AG09319 (cell line): ENCODE measurements around the gene ELF4.

Experiments
- DNase-seq: peaks from one replicate; pipeline ENCODE4 v3.0.0-alpha.2; 2010; ENCODE audit warnings: low read depth; ENCODE audit errors: extremely low read depth
- CTCF ChIP-seq: IDR thresholded peaks from 2 replicates; pipeline ENCODE4 v1.5.1; 2011; ENCODE audit warnings: low read depth, mild to moderate bottlenecking, inconsistent platforms, low read length, moderate library complexity

ELF4 gene

GRCh38 chrX:130090364-130090763, 19.9 kb downstream of the ELF4 start:
- no peak for DNase-seq
- TF ChIP-seq CTCF: no peak

- no peak for DNase-seq
- no peak for TF ChIP-seq CTCF
These were observed 23.7 kb downstream of the ELF4 start for GRCh38 chrX:130086447-130087206.

- DNase-seq: no peak
- no peak for TF ChIP-seq CTCF
These were observed 24.5 kb downstream of the ELF4 start for GRCh38 chrX:130085551-130086446.

GRCh38 chrX:130084631-130085237, 25.6 kb downstream of the ELF4 start:
- DNase-seq: no peak
- no peak for TF ChIP-seq CTCF

- TF ChIP-seq CTCF: no peak
- DNase-seq: no peak
These were observed 26.5 kb downstream of the ELF4 start for GRCh38 chrX:130083656-130084382.

- no peak for DNase-seq
- no peak for TF ChIP-seq CTCF
These were observed 27.2 kb downstream of the ELF4 start for GRCh38 chrX:130083107-130083490.
